Measurements from ENCODE around the gene PPAN.

- TF ChIP-seq, protein P1, sequence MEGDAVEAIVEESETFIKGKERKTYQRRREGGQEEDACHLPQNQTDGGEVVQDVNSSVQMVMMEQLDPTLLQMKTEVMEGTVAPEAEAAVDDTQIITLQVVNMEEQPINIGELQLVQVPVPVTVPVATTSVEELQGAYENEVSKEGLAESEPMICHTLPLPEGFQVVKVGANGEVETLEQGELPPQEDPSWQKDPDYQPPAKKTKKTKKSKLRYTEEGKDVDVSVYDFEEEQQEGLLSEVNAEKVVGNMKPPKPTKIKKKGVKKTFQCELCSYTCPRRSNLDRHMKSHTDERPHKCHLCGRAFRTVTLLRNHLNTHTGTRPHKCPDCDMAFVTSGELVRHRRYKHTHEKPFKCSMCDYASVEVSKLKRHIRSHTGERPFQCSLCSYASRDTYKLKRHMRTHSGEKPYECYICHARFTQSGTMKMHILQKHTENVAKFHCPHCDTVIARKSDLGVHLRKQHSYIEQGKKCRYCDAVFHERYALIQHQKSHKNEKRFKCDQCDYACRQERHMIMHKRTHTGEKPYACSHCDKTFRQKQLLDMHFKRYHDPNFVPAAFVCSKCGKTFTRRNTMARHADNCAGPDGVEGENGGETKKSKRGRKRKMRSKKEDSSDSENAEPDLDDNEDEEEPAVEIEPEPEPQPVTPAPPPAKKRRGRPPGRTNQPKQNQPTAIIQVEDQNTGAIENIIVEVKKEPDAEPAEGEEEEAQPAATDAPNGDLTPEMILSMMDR (IDR thresholded peaks at IDR 0.05) = no peak
- no peak for TF ChIP-seq POLR2A (IDR thresholded peaks at IDR 0.05)
- TF ChIP-seq EP300 (IDR thresholded peaks at IDR 0.05) = no peak
These were observed 29.6 kb downstream of the PPAN start for GRCh38 chr19:10135551-10136334.

Data from tibial nerve (tissue), 4 donors.